SK-N-MC (cell line): ENCODE results near the gene MAML3.

ENCODE experiments used
- EZH2 ChIP-seq: fragments of 200-600 bp; sonication (generic); IDR thresholded peaks from one replicate; pipeline ENCODE4 v1.6.1; 2017; ENCODE audit warnings: antibody characterized with exemption
- POLR2AphosphoS5 ChIP-seq: IDR thresholded peaks from 2 replicates; pipeline ENCODE4 v1.6.1; 2012; ENCODE audit warnings: mild to moderate bottlenecking, low read depth, low read length, borderline replicate concordance

DNA sequence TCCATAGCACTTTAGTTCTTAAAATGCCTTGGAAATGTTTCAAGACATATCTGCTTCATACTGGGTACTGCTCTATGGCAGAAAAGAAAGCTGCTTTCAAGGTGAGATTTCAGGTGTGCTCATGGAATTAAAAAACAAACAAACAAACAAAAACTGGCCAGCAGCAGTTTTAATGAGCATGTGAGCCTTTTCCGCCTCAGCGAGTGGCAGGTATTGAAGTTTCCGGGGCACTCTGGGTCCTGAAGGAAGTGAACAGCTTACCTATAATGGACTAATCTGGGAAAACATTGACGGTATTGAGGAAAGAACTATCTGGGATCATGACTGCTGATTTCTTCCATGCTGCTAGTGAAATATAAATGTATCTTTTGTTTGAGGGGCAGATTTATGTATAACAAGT lies 194.6 kb downstream of the MAML3 start:
- TF ChIP-seq POLR2AphosphoS5 (no peak), EZH2 (no peak)
